Stimulated activated CD4-positive, alpha-beta T cell treated with anti-CD3 and anti-CD28 coated beads, Interleukin-1b, Interleukin-23, amount 100 ng/mL, for 4 hours (primary cell): ENCODE results near the gene MOXD1.
"Not testable (repeated sequence)": the region's sequence is repeated elsewhere in the genome, so short reads cannot be mapped to it uniquely, and the experiment has no call there.

Experiments used
- DNase-seq, 2 donors: peaks; one replicate each; pipeline ENCODE4 v3.0.0-alpha.2; 2020; ENCODE audit warnings: low read depth in 2 of 2

The MOXD1 gene

GRCh38 chr6:132282696-132283095 lies 118.6 kb downstream of the MOXD1 start:
- DNase-seq, result no peak

GRCh38 chr6:132280436-132280835 lies 120.8 kb downstream of the MOXD1 start:
- no peak for DNase-seq

DNA sequence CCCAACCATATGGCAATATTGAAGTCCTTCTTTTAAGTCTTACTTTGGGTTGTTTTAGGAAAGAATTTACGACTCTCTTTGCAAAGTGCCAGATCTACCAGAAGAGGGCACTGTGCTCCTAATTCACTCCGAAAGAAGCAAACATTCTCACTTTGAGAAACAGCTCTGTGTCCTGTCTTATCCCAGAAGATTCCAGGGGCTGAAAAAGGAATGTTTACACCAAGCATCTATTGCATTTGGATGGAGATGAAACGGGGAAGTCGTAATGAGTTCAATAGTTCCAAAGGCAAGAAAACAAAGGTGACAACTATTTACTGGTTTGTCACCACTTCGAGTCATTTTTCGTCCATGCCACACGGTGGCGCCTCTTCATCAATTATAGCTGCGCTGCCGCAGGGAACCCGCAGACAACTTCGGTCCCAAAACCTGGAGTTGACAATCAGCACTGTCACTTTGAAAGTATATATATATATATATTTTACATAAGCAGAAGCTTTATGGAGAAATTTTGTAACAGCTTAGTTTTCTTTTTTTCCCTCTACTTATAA lies 121.6 kb downstream of the MOXD1 start:
- DNase-seq, result peak; percentile 48 to 67

GRCh38 chr6:132275066-132275970 lies 126.0 kb downstream of the MOXD1 start:
- no peak for DNase-seq

DNA sequence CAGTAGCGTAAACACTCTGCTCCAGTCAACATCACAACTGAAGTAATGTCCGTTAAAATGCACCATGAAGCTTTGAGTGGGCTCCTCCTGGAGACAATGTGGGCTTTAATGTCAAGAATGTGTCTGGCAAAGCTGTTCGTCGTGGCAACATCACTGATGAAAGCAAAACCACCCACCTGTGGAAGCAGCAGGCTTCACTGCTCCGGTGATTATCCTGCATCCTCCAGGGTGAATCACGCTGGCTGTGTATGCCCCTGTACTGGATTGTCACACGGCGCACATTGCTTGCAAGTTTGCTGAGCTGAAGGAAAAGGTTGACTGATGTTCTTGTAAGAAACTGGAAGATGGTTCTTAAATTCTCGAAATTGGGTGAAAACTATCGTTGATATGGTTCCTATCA lies 128.5 kb downstream of the MOXD1 start:
- no peak for DNase-seq

GRCh38 chr6:132270726-132271402 lies 130.4 kb downstream of the MOXD1 start:
- DNase-seq, result no peak

GRCh38 chr6:132268666-132269065 lies 132.6 kb downstream of the MOXD1 start:
- DNase-seq, result not testable (repeated sequence)

GRCh38 chr6:132268209-132268608 lies 133.1 kb downstream of the MOXD1 start:
- no peak for DNase-seq

- no peak for DNase-seq
Observed at GRCh38 chr6:132265451-132266097, 135.7 kb downstream of the MOXD1 start.

- no peak for DNase-seq
Observed at GRCh38 chr6:132264021-132264500, 137.2 kb downstream of the MOXD1 start.

DNA sequence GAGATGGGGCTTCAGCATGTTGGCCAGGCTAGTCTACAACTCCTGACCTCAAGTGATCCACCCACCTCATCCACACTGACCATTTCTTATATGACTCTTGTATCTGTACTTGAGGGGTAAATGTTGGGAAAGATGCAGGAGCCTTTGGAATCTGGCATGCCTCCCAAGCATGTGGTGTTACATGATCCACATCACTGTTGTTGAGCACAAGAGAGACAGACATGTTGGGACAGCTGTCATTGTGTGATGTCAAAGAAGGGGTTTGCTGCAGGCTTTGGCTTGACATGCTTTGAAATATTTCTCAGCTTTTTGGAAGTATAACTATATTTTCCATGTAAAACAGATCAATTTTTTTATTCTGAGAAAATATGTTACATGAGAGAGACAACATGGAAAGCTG lies 139.9 kb downstream of the MOXD1 start:
- DNase-seq, result no peak

- DNase-seq, result no peak
Observed at GRCh38 chr6:132259070-132259469, 142.2 kb downstream of the MOXD1 start.

GRCh38 chr6:132257561-132257960 lies 143.7 kb downstream of the MOXD1 start:
- no peak for DNase-seq

DNA sequence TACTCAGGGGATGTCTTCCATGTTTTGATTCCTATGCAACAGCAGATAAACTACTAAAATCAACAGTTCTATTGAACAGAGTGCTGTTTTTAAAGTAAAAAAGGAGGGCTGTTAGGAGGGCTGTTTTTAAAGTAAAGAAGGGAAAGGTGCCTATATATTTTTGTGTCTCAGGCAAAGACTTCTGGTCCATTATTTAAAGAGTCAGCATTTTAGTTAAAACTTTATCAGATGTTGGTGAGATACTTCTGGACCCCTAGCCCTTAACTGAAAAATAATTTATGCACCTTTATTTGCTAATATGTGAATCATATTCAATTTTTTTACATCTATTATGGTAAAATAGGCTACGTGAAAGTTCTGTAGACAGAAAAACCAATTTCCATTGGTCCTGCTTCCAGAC lies 144.8 kb downstream of the MOXD1 start:
- no peak for DNase-seq

GRCh38 chr6:132253906-132254305 lies 147.4 kb downstream of the MOXD1 start:
- no peak for DNase-seq

DNA sequence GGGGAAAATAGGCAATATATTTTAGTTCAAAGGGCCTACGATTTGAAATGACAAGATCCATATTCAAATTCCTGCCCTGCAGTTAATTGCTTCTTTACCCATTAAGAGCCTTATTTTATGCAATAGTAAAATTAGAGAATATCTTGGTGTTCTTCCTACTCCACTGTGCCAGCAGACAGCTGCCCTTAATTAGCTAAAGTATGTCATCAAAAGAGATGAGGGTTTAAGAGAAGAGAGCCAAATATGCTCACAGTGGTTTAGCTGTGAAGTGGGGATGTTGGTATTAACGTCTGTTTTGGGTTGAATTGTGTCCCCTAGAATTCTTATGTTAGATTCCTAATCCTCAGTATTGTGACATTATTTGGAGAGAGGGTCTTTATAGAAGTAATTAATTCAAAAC lies 148.1 kb downstream of the MOXD1 start:
- DNase-seq, result no peak

- no peak for DNase-seq
Observed at GRCh38 chr6:132252113-132252512, 149.2 kb downstream of the MOXD1 start.

DNA sequence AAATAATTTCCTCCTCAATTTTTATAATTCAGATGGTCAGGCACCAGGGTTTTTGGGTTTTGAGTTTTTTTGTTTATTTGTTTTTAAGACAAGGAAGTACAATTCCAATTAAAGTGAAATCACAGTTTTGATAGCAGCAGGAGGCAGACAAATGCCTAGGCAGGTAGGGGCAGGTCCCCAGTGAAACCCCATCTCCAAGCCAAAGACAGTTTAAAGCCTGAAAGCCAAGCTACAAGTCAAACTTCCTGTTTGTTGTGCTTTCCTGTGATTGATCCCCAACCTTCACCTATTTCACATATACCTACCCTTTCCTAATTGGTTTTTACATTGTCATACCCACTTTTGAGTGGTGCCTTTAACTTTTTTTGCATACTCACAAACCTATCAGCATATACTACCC lies 149.6 kb downstream of the MOXD1 start:
- no peak for DNase-seq

DNA sequence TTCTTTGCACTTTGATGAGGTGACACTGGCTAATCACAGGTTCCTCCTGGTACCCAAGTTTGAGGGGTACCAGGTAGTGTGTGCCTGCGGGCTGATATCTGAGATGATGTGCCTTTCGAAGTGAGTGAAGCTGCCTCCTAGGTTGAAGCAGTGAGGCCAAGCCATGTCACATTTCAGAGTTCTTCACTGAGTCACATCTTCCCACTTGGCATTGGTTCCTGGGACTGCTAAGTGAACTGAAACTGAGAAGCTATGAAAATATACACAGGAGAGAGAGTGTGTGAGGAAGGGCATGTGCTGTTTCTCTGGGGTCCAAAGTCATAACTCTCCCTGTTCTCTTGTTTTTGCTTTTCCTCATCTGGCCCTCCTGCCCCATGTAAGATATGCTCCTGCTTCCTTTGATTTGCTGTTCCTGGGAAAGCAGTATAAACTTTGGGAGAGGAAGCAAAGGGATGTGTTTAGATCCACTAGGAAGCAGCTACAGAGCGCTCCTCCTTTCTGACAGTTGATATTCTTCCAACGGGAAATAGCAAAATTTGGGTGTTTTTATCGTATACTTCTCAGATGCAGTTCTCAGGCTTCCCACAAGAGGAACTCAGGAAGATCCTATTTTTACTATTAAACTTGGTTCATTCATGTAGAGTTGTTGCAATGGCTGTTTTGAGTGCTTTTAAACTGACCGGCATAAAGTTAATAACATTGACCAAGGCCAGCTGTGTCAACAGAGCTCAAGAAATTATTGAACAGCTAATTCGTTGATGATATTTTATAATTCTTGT lies 153.7 kb downstream of the MOXD1 start:
- DNase-seq, result no peak

DNA sequence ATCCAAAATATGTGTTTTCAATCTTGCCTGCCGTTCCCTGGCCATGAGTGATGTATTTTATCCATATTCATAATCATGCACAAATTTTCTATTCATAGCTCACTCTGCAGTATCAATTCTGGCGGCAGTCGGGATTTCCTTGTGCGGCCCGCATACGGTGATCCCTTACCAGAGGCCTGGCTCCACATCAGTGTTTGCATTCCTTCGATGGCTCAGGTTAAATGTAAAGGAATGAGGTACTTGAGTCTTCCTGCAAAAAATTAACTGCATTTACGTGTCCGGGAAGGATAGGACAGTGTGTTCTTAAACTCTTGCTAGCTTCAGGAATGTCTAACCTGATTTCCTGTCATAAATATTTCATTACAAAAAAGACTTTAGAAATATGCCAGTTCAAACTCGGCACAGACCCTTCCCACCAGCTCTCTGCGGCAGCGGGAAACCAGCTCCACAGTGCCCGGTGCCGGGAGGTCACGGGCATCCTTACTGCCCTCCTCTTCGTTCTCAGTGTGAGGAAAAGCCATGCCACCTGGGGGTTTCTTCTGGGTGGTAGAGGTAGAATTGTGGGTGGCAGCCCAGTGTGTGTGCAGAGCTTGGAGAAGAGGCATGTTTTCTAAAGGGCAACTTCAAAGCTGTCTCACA lies 154.5 kb downstream of the MOXD1 start:
- DNase-seq, result no peak

- DNase-seq, result no peak
Observed at GRCh38 chr6:132246120-132246617, 155.1 kb downstream of the MOXD1 start.
